ENCODE measurements around the gene ESYT1. TPM values are rescaled to one million over a fixed set of nuclear protein-coding genes. Genes with fewer than 3 reads are reported as not detected.
A peak's percentile ranks its signal among the peaks of the same experiment; 100 is the strongest.

The ESYT1 gene
- total and polyA plus RNA-seq, 9 of the 15 experiments (the other 6 are each of a cell fraction or from before 2014, with no cell fraction given): 132 to 420 (median 164) TPM

GRCh38 chr12:56116267-56117081 is 11.6 kb upstream of the ESYT1 start, which contains the start of gene RPL41 (continued):
- TF ChIP-seq ZNF395 (CRISPR knock-in tag; IDR thresholded peaks at IDR 0.05) (no peak), REST (IDR thresholded peaks at IDR 0.05; ENCODE audit: borderline replicate concordance) (no peak), REST (CRISPR knock-in tag; IDR thresholded peaks at IDR 0.05; ENCODE audit: low read depth) (peak; percentile 58; the same call in 1 of the 2 replicates), E2F1 (CRISPR knock-in tag; IDR thresholded peaks at IDR 0.05) (peak; percentile 91), FOXM1 (IDR thresholded peaks at IDR 0.05; ENCODE audit: low read depth) (peak; percentile 34; the same call in 1 of the 2 replicates), FOXM1 (CRISPR knock-in tag; IDR thresholded peaks at IDR 0.05; ENCODE audit: low read depth) (no peak), HSF4 (CRISPR knock-in tag; IDR thresholded peaks at IDR 0.05; ENCODE audit: borderline replicate concordance) (no peak), ZNF133 (CRISPR knock-in tag; IDR thresholded peaks at IDR 0.05) (no peak), PTTG1 (tag; IDR thresholded peaks at IDR 0.05; ENCODE audit: low read depth) (no peak), KLF16 (IDR thresholded peaks at IDR 0.05) (no peak), HMG20A (CRISPR knock-in tag; conservative IDR thresholded peaks at IDR 0.05) (no peak), VEZF1 (CRISPR knock-in tag; IDR thresholded peaks at IDR 0.05) (peak; percentile 92)

All from K562 (cell line).